SK-N-MC (cell line): ENCODE results near the gene UBA3.

Source experiments
- EZH2 ChIP-seq: fragments of 200-600 bp; sonication (generic); IDR thresholded peaks from one replicate; pipeline ENCODE4 v1.6.1; 2017; ENCODE audit warnings: antibody characterized with exemption
- FOXP2 ChIP-seq: optimal IDR thresholded peaks from 2 replicates; pipeline ENCODE3; 2011; ENCODE audit warnings: mild to moderate bottlenecking, moderate library complexity; ENCODE audit not compliant: insufficient read depth; ENCODE audit errors: extremely low read length, control extremely low read depth
- POLR2AphosphoS5 ChIP-seq: IDR thresholded peaks from 2 replicates; pipeline ENCODE4 v1.6.1; 2012; ENCODE audit warnings: mild to moderate bottlenecking, low read depth, low read length, borderline replicate concordance

GRCh38 chr3:69122403-69122802 is 42.2 kb upstream of the UBA3 start, which contains the start of gene LMOD3:
- TF ChIP-seq EZH2 (no peak), POLR2AphosphoS5 (no peak), FOXP2 (no peak)
